Lung microvascular endothelial cell (primary cell): Measurements from ENCODE around the gene MC2R. TPM values are rescaled to one million over a fixed set of nuclear protein-coding genes. Genes with fewer than 3 reads are reported as not detected.

ENCODE experiments used
- total RNA-seq: library from RNA; depleted of rRNA; stranded (reverse); fragments of >200 nt; gene quantifications from 2 replicates; pipeline ENCODE4 v1.2.1, GENCODE V29; 2014

The MC2R gene
- total RNA-seq, 1 donor from 2014 or later: not detected

Other genes with a start within 250 kb of the MC2R start
- gene FAM210A, start 189.0 kb downstream of the MC2R start, total RNA-seq: 8.5 and 16.3 TPM in 2 replicates
- gene RNMT, start 188.9 kb downstream of the MC2R start, total RNA-seq: 12.6 and 16.7 TPM in 2 replicates
- not detected in 2 replicates for gene MC5R, start 91.4 kb downstream of the MC2R start, total RNA-seq
- gene ZNF519, start 216.9 kb upstream of the MC2R start, total RNA-seq: 1.4 and 2.2 TPM in 2 replicates